ENCODE measurements around the gene PDLIM5.

- TF ChIP-seq POLR2A (IDR thresholded peaks at IDR 0.05; ENCODE audit: low read depth, low read length) (no peak), PAX5 (IDR thresholded peaks at IDR 0.05; ENCODE audit: insufficient read depth, low read length, severe bottlenecking) (no peak), POU2F2 (IDR thresholded peaks at IDR 0.05; ENCODE audit: low read depth, low read length) (no peak)
Observed at GRCh38 chr4:94500685-94501084, 48.9 kb downstream of the PDLIM5 start.

Measured in GM12891 (cell line).